Measurements from ENCODE around the gene MRPL38. TPM values are rescaled to one million over a fixed set of nuclear protein-coding genes. Genes with fewer than 3 reads are reported as not detected.

Gene MRPL38
- total RNA-seq, 1 experiment from 2014 or later: 146 TPM

GRCh38 chr17:75854101-75854748, 50.5 kb downstream of the MRPL38 start (continued):
- TF ChIP-seq ZNF317 (CRISPR knock-in tag; IDR thresholded peaks at IDR 0.05; ENCODE audit: borderline replicate concordance, low read depth): no peak
- TF ChIP-seq ZBTB21 (CRISPR knock-in tag; IDR thresholded peaks at IDR 0.05; ENCODE audit: borderline replicate concordance): no peak
- no peak for TF ChIP-seq FOXP1 (CRISPR knock-in tag; IDR thresholded peaks at IDR 0.05; ENCODE audit: borderline replicate concordance)
- TF ChIP-seq ZNF512 (CRISPR knock-in tag; IDR thresholded peaks at IDR 0.05; ENCODE audit: borderline replicate concordance): no peak
- no peak for TF ChIP-seq E2F1 (CRISPR knock-in tag; IDR thresholded peaks at IDR 0.05)
- TF ChIP-seq PREB (CRISPR knock-in tag; IDR thresholded peaks at IDR 0.05; ENCODE audit: borderline replicate concordance): no peak
- TF ChIP-seq NFE2L1 (CRISPR knock-in tag; IDR thresholded peaks at IDR 0.05): no peak

- ChIA-PET CTCF (interaction anchor here (3.0 to 6.0 kb wide), 2 partner anchors 7 to 25 kb away, joined by 51 to 100 read pairs; no protein-coding TSS in a partner anchor), POLR2A (no interaction called here)
- Mint-ChIP-seq H3K9me3 (no peaks in the 10 kb centered on the region), H3K27ac (peak overlapping the region; percentile 53), H3K4me3 (no peak overlapping the region), H3K36me3 (peaks cover 11% of the 10 kb centered on the region), H3K27me3 (ENCODE audit: low read depth) (no peaks in the 10 kb centered on the region), H3K4me1 (peaks cover 16% of the 10 kb centered on the region)
- DNase-seq (ENCODE audit: low spot score): no peak
- ATAC-seq: no peak
- TF ChIP-seq PRRX2 (CRISPR knock-in tag; IDR thresholded peaks at IDR 0.05) (no peak), JUN (CRISPR knock-in tag; IDR thresholded peaks at IDR 0.05) (no peak), ETV6 (CRISPR knock-in tag; IDR thresholded peaks at IDR 0.05) (no peak), ZSCAN18 (CRISPR knock-in tag; IDR thresholded peaks at IDR 0.05) (no peak), AR (CRISPR knock-in tag; IDR thresholded peaks at IDR 0.05) (no peak), TCF7 (CRISPR knock-in tag; IDR thresholded peaks at IDR 0.05; ENCODE audit: low read depth) (no peak), PRDM15 (CRISPR knock-in tag; IDR thresholded peaks at IDR 0.05) (no peak), GTF2I (CRISPR knock-in tag; conservative IDR thresholded peaks at IDR 0.05) (no peak), SP1 (CRISPR knock-in tag; conservative IDR thresholded peaks at IDR 0.05) (no peak), MAX (CRISPR knock-in tag; IDR thresholded peaks at IDR 0.05) (no peak), ZNF232 (CRISPR knock-in tag; IDR thresholded peaks at IDR 0.05) (no peak), ZNF317 (CRISPR knock-in tag; IDR thresholded peaks at IDR 0.05; ENCODE audit: borderline replicate concordance, low read depth) (no peak), USF2 (CRISPR knock-in tag; IDR thresholded peaks at IDR 0.05) (no peak), NFE2L1 (CRISPR knock-in tag; IDR thresholded peaks at IDR 0.05) (no peak), ATF3 (CRISPR knock-in tag; conservative IDR thresholded peaks at IDR 0.05) (no peak)
Observed at GRCh38 chr17:75853433-75853832, 51.3 kb downstream of the MRPL38 start.
